ENCODE data around the gene AFF1.

DNA sequence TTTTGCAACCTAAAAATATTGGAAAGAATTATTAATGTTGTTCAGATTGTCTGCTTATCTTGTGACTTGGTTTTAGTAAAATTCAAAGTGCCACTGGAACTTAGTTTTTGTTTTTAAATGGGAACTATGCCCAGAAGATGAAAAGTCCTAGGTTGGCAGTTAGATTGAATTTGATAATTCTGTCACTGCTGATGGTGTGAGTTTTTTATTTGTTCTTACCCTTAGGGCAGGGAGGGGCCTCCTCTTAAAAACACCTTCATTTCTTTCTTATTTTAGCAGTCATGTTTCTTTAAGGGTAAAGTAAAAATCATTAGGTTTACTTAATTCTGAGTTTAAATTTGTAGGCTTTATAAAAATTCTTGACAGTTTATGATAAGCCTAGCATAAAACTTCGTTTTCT lies 80.6 kb downstream of the AFF1 start:
- TF ChIP-seq, protein P1, sequence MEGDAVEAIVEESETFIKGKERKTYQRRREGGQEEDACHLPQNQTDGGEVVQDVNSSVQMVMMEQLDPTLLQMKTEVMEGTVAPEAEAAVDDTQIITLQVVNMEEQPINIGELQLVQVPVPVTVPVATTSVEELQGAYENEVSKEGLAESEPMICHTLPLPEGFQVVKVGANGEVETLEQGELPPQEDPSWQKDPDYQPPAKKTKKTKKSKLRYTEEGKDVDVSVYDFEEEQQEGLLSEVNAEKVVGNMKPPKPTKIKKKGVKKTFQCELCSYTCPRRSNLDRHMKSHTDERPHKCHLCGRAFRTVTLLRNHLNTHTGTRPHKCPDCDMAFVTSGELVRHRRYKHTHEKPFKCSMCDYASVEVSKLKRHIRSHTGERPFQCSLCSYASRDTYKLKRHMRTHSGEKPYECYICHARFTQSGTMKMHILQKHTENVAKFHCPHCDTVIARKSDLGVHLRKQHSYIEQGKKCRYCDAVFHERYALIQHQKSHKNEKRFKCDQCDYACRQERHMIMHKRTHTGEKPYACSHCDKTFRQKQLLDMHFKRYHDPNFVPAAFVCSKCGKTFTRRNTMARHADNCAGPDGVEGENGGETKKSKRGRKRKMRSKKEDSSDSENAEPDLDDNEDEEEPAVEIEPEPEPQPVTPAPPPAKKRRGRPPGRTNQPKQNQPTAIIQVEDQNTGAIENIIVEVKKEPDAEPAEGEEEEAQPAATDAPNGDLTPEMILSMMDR (IDR thresholded peaks at IDR 0.05; ENCODE audit: insufficient read depth, low read depth, low read length) = no peak
- no peak for TF ChIP-seq EZH2 (IDR thresholded peaks at IDR 0.05; ENCODE audit: insufficient read depth, low read length)
